Suprapubic skin (tissue), 4 donors: ENCODE results near the gene SND1.

Experiments
- EP300 ChIP-seq: sonication (generic); formaldehyde crosslinking; IDR thresholded peaks from one replicate; pipeline ENCODE4 v1.6.1; 2017; ENCODE audit warnings: antibody characterized with exemption
- POLR2A ChIP-seq, 2 donors: fragments of 450-650 bp; IDR thresholded peaks; one replicate each; pipeline ENCODE4 v1.6.1; 2017; ENCODE audit warnings: antibody characterized with exemption in 2 of 2, mild to moderate bottlenecking in 2 of 2, moderate library complexity in 2 of 2
- POLR2AphosphoS5 ChIP-seq, 3 donors: sonication (generic); formaldehyde crosslinking; IDR thresholded peaks; one replicate each; pipeline ENCODE4 v1.6.1; 2017; ENCODE audit warnings: antibody characterized with exemption in 3 of 3

GRCh38 chr7:127715272-127715671, 63.3 kb downstream of the SND1 start:
- TF ChIP-seq POLR2A (IDR thresholded peaks at IDR 0.05) (no peak), POLR2AphosphoS5 (IDR thresholded peaks at IDR 0.05) (no peak), EP300 (no peak)
